IMR-90 (cell line): ENCODE measurements around the gene GPR153. TPM values are rescaled to one million over a fixed set of nuclear protein-coding genes. Genes with fewer than 3 reads are reported as not detected.

Source experiments
- ATAC-seq: fragments of 200-7000 bp; cut with Tn5 transposase; 2 replicates; pipeline ENCODE4 v1.9.1; 2020; ENCODE audit warnings: low read depth, mild to moderate bottlenecking, moderate library complexity
- BruUV-seq: library from RNA; stranded (reverse); fragments of 400-500 nt; replicated peaks from 2 replicates; lab custom pipeline; 2021; lab: Mats Ljungman, UMichigan
- CTCF ChIA-PET: fragments of 300-600 bp; formaldehyde crosslinking; extraction: SDS; loops from one replicate; lab custom pipeline; 2021; ENCODE audit warnings: antibody characterized with exemption; lab: Yijun Ruan, JAX
- POLR2A ChIA-PET: fragments of 300-600 bp; sonication (Branson Sonifier 250); formaldehyde crosslinking; loops from one replicate; lab custom pipeline; 2022; ENCODE audit warnings: antibody characterized with exemption; ENCODE audit not compliant: unreplicated experiment; lab: Charles Lee
- DNase-seq: peaks from one replicate; pipeline ENCODE4 v3.0.0; 2013
- H2AFZ ChIP-seq: replicated peaks from 2 replicates; pipeline ENCODE3; 2013; ENCODE audit warnings: low read length, mild to moderate bottlenecking; ENCODE audit not compliant: poor library complexity
- H2AK5ac ChIP-seq: 2 replicates; pipeline ENCODE4 v1.6.1; 2013; ENCODE audit warnings: low read depth, low read length, inconsistent platforms
- H2AK9ac ChIP-seq: replicated peaks from 2 replicates; pipeline ENCODE3; 2013; ENCODE audit warnings: mild to moderate bottlenecking, low read depth, low read length, moderate library complexity; ENCODE audit not compliant: poor library complexity
- H2BK120ac ChIP-seq: 2 replicates; pipeline ENCODE4 v1.6.1; 2013; ENCODE audit warnings: low read depth, low read length, inconsistent platforms
- H2BK15ac ChIP-seq: 3 replicates; pipeline ENCODE4 v1.6.1; 2013; ENCODE audit warnings: low read depth, low read length, inconsistent platforms
- H2BK20ac ChIP-seq: 2 replicates; pipeline ENCODE4 v1.6.1; 2013; ENCODE audit warnings: low read depth, mild to moderate bottlenecking, inconsistent platforms, low read length, moderate library complexity
- H2BK5ac ChIP-seq: 2 replicates; pipeline ENCODE4 v1.6.1; 2013; ENCODE audit warnings: mild to moderate bottlenecking, low read depth, low read length, inconsistent platforms; ENCODE audit not compliant: poor library complexity, severe bottlenecking
- H3K14ac ChIP-seq: replicated peaks from 2 replicates; pipeline ENCODE4 v1.6.1; 2013; ENCODE audit warnings: low read depth, low read length, inconsistent platforms
- H3K18ac ChIP-seq: 2 replicates; pipeline ENCODE4 v1.6.1; 2013; ENCODE audit warnings: low read depth, low read length, control low read depth
- H3K23ac ChIP-seq: 2 replicates; pipeline ENCODE4 v1.6.1; 2013; ENCODE audit warnings: low read depth, low read length, inconsistent platforms
- H3K27ac ChIP-seq: 2 replicates; pipeline ENCODE4 v1.5.1; 2013; ENCODE audit warnings: mild to moderate bottlenecking, control low read depth, low read length; ENCODE audit not compliant: insufficient read depth
- H3K27me3 ChIP-seq: 2 replicates; pipeline ENCODE4 v1.6.1; 2013; ENCODE audit warnings: low read length; ENCODE audit not compliant: control insufficient read depth, insufficient read depth
- H3K36me3 ChIP-seq: 2 replicates; pipeline ENCODE4 v1.6.1; 2013; ENCODE audit warnings: low read length, mixed read lengths; ENCODE audit not compliant: control insufficient read depth, insufficient read depth
- H3K4ac ChIP-seq: 2 replicates; pipeline ENCODE4 v1.6.1; 2013; ENCODE audit warnings: low read depth, low read length, inconsistent platforms
- H3K4me1 ChIP-seq: 2 replicates; pipeline ENCODE4 v1.6.1; 2013; ENCODE audit warnings: low read length, mixed read lengths; ENCODE audit not compliant: control insufficient read depth, insufficient read depth
- H3K4me2 ChIP-seq: 2 replicates; pipeline ENCODE4 v1.6.1; 2013; ENCODE audit warnings: low read depth, mild to moderate bottlenecking, control low read depth, low read length, moderate library complexity
- H3K4me3 ChIP-seq: 2 replicates; pipeline ENCODE4 v1.5.1; 2013; ENCODE audit warnings: low read depth, mild to moderate bottlenecking, control low read depth, low read length, moderate library complexity; ENCODE audit not compliant: insufficient read depth
- H3K56ac ChIP-seq: 2 replicates; pipeline ENCODE4 v1.6.1; 2013; ENCODE audit warnings: low read length, inconsistent platforms; ENCODE audit not compliant: insufficient read depth; ENCODE audit errors: extremely low read depth
- H3K79me1 ChIP-seq, 2 experiments: 2 replicates each; pipeline ENCODE4 v1.6.1; 2013; ENCODE audit warnings: low read length in 2 of 2, inconsistent platforms in 1 of 2, low read depth in 1 of 2
- H3K9ac ChIP-seq: 2 replicates; pipeline ENCODE4 v1.6.1; 2013; ENCODE audit warnings: low read depth, low read length, control low read depth
- H3K9me1 ChIP-seq: 2 replicates; pipeline ENCODE4 v1.6.1; 2013; ENCODE audit warnings: low read length, inconsistent platforms; ENCODE audit not compliant: insufficient read depth
- H3K9me3 ChIP-seq: 2 replicates; pipeline ENCODE4 v1.6.1; 2013; ENCODE audit warnings: low read length; ENCODE audit not compliant: control insufficient read depth, insufficient read depth
- H4K20me1 ChIP-seq: 2 replicates; pipeline ENCODE4 v1.6.1; 2013; ENCODE audit warnings: low read length, inconsistent platforms; ENCODE audit not compliant: insufficient read depth
- H4K5ac ChIP-seq: 2 replicates; pipeline ENCODE4 v1.6.1; 2013; ENCODE audit warnings: mild to moderate bottlenecking, low read depth, low read length, control low read depth
- H4K8ac ChIP-seq, 2 experiments: 2 replicates each; pipeline ENCODE4 v1.6.1; 2013; ENCODE audit warnings: low read depth in 2 of 2, low read length in 2 of 2, control low read depth in 1 of 2, inconsistent platforms in 1 of 2
- H4K91ac ChIP-seq: 2 replicates; pipeline ENCODE4 v1.6.1; 2013; ENCODE audit warnings: low read depth, low read length, inconsistent platforms; ENCODE audit not compliant: insufficient read depth
- BHLHE40 ChIP-seq: fragments of 150-350 bp; IDR thresholded peaks from 2 replicates; pipeline ENCODE4 v1.6.1; 2016; ENCODE audit warnings: mild to moderate bottlenecking, low read depth, low read length
- CEBPB ChIP-seq: IDR thresholded peaks from 2 replicates; pipeline ENCODE4 v1.6.1; 2012; ENCODE audit warnings: low read depth, low read length, improper control_type of control experiment
- CHD1 ChIP-seq: IDR thresholded peaks from 2 replicates; pipeline ENCODE4 v1.6.1; 2012; ENCODE audit warnings: low read depth, low read length, improper control_type of control experiment
- CTCF ChIP-seq: conservative IDR thresholded peaks from 2 replicates; pipeline ENCODE4 v1.5.1; 2012; ENCODE audit warnings: mild to moderate bottlenecking, low read depth, low read length, improper control_type of control experiment
- FOS ChIP-seq: fragments of 150-350 bp; IDR thresholded peaks from 2 replicates; pipeline ENCODE4 v1.6.1; 2016; ENCODE audit warnings: low read depth, low read length
- MAFK ChIP-seq: IDR thresholded peaks from 2 replicates; pipeline ENCODE4 v1.6.1; 2012; ENCODE audit warnings: low read depth, low read length, improper control_type of control experiment
- MAZ ChIP-seq: IDR thresholded peaks from 2 replicates; pipeline ENCODE4 v1.6.1; 2012; ENCODE audit warnings: low read depth, mild to moderate bottlenecking, low read length, improper control_type of control experiment, moderate library complexity, borderline replicate concordance
- MXI1 ChIP-seq: IDR thresholded peaks from 2 replicates; pipeline ENCODE4 v1.6.1; 2012; ENCODE audit warnings: low read depth, mild to moderate bottlenecking, low read length, moderate library complexity, borderline replicate concordance
- NFE2L2 ChIP-seq: fragments of 150-350 bp; IDR thresholded peaks from 2 replicates; pipeline ENCODE4 v1.6.1; 2016; ENCODE audit warnings: low read depth, mild to moderate bottlenecking, low read length
- POLR2A ChIP-seq: IDR thresholded peaks from 2 replicates; pipeline ENCODE4 v1.6.1; 2012; ENCODE audit warnings: mild to moderate bottlenecking, low read depth, low read length
- RAD21 ChIP-seq: IDR thresholded peaks from 2 replicates; pipeline ENCODE4 v1.6.1; 2012; ENCODE audit warnings: low read length, improper control_type of control experiment
- RCOR1 ChIP-seq: IDR thresholded peaks from 2 replicates; pipeline ENCODE4 v1.6.1; 2012; ENCODE audit warnings: mild to moderate bottlenecking, low read length, improper control_type of control experiment; ENCODE audit not compliant: insufficient replicate concordance
- RFX5 ChIP-seq: IDR thresholded peaks from 2 replicates; pipeline ENCODE4 v1.8.0; 2012; ENCODE audit warnings: low read depth, mild to moderate bottlenecking, low read length, moderate library complexity
- SMC3 ChIP-seq: fragments of 150-350 bp; IDR thresholded peaks from 2 replicates; pipeline ENCODE4 v1.6.1; 2016; ENCODE audit warnings: low read depth, mild to moderate bottlenecking, antibody characterized with exemption, low read length, moderate library complexity
- WGBS, 2 experiments: methylation state at CpG; one replicate each; pipeline versions ENCODE4 v1.1.5 to v1.1.7; 2013; ENCODE audit warnings: missing lambda C conversion rate in 2 of 2; ENCODE audit not compliant: insufficient read length in 1 of 2; ENCODE audit errors: extremely low coverage in 2 of 2; 5-methylcytosine and 5-hydroxymethylcytosine counted together
- dilution Hi-C: fragments of 300-500 bp; cut with HindIII; formaldehyde crosslinking; loops from one replicate; pipeline ENCODE4 v1.14.3; 2018; ENCODE audit warnings: low sequenced_read_pairs; ENCODE audit not compliant: unreplicated experiment
- in situ Hi-C: fragments of 300-500 bp; cut with MboI; formaldehyde crosslinking; loops from 3 replicates; pipeline ENCODE4 v1.14.3; 2019; ENCODE audit warnings: low sequenced_read_pairs, inconsistent platforms, mixed read lengths
- intact Hi-C: fragments of 100-400 bp; cut with micrococcal nuclease; formaldehyde crosslinking; loops from 2 replicates; pipeline ENCODE4 v1.10.0; 2022
- polyA plus RNA-seq, 3 experiments: library from polyadenylated mRNA; depleted of rRNA; stranded (reverse); fragments of >200 nt; gene quantifications; 2 replicates each; pipeline ENCODE4 v1.2.3, GENCODE V29; 2012; ENCODE audit warnings: low replicate concordance in 1 of 3
- total RNA-seq: library from RNA; depleted of rRNA; stranded (reverse); fragments of >200 nt; gene quantifications from 2 replicates; pipeline ENCODE4 v1.2.3, GENCODE V29; 2012
- TF ChIP-seq, protein P1 (sequence below): fragments of 150-350 bp; IDR thresholded peaks from 2 replicates; pipeline ENCODE4 v1.6.1; 2017; ENCODE audit warnings: mild to moderate bottlenecking, antibody characterized with exemption, low read length, low read depth
- TF ChIP-seq, protein P2 (sequence below): fragments of 150-350 bp; IDR thresholded peaks from 2 replicates; pipeline ENCODE4 v1.6.1; 2016; ENCODE audit warnings: low read depth, mild to moderate bottlenecking, low read length, moderate library complexity, borderline replicate concordance

GPR153 gene
- total and polyA plus RNA-seq, 2 of the 4 experiments (the other 2 are of a cell fraction) = 1.8 to 5.2 TPM

DNA sequence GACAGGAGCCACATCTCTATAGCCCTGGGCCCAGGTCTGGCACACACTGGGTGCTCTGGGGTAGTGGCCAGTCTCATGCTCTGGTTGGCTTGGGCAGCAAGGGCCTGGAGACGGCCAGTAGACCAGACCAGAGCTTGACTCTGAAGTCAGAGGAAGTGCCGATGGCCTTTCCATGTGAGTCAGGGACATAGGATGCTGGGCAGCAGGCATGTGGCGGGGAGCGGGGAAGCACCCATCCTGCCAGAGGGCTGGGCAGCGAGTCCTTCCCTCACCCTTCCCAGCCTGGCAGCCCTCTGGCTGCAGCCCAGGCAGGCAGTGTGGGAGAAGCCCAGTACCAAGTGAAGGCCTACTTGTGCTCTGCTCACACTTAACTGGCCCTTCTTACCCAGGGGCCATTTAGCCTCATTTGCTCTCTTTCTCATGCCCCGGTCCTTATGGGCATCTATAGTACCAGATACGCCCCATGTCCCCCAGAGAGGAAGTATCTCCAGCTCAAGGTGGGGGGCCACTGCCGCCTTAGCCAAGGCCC is 3.3 kb downstream of the GPR153 start:
- Histone ChIP-seq H3K14ac (no peak overlapping the region), H3K79me1 (no peaks in the 10 kb centered on the region), H2AK5ac (no peak overlapping the region), H3K27ac (no peak overlapping the region), H3K18ac (no peak overlapping the region), H2AK9ac (no peak overlapping the region), H2BK20ac (no peak overlapping the region), H3K9me3 (no peaks in the 10 kb centered on the region), H3K9ac (no peak overlapping the region), H2AFZ (no peak overlapping the region), H3K4me1 (peaks cover 2% of the 10 kb centered on the region; the same call in 1 of the 2 replicates), H3K56ac (no peak overlapping the region), H2BK15ac (no peak overlapping the region), H4K5ac (no peak overlapping the region), H3K36me3 (no peaks in the 10 kb centered on the region), H3K23ac (no peak overlapping the region), H2BK120ac (no peak overlapping the region), H4K20me1 (peaks cover 4% of the 10 kb centered on the region), H3K9me1 (no peaks in the 10 kb centered on the region), H4K8ac (no peak overlapping the region), H3K4me2 (no peak overlapping the region), H3K4me3 (no peak overlapping the region), H3K27me3 (no peaks in the 10 kb centered on the region), H4K91ac (no peak overlapping the region), H2BK5ac (no peak overlapping the region), H3K4ac (no peak overlapping the region)
- intact Hi-C loops = no loop called here
- in situ Hi-C loops = loop anchor here (10.0 kb wide), 1 partner anchor 147 kb away; no protein-coding TSS in a partner anchor
- BruUV-seq = no TSS peak
- ChIA-PET POLR2A (no interaction called here), CTCF (interaction anchor here (0.6 kb wide), 1 partner anchor 266 kb away, joined by 3 read pairs; no protein-coding TSS in a partner anchor)
- DNase-seq = no peak
- dilution Hi-C loops = no loop called here
- TF ChIP-seq FOS = no peak
- TF ChIP-seq, protein P1, sequence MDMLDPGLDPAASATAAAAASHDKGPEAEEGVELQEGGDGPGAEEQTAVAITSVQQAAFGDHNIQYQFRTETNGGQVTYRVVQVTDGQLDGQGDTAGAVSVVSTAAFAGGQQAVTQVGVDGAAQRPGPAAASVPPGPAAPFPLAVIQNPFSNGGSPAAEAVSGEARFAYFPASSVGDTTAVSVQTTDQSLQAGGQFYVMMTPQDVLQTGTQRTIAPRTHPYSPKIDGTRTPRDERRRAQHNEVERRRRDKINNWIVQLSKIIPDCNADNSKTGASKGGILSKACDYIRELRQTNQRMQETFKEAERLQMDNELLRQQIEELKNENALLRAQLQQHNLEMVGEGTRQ = no peak
- no peak for TF ChIP-seq MAZ
- no peak for TF ChIP-seq NFE2L2
- no peak for TF ChIP-seq MXI1
- TF ChIP-seq POLR2A = no peak
- no peak for TF ChIP-seq RAD21
- no peak for TF ChIP-seq RCOR1
- TF ChIP-seq CHD1 = no peak
- TF ChIP-seq RFX5 = no peak
- no peak for TF ChIP-seq MAFK
- TF ChIP-seq BHLHE40 = no peak
- TF ChIP-seq, protein P2, sequence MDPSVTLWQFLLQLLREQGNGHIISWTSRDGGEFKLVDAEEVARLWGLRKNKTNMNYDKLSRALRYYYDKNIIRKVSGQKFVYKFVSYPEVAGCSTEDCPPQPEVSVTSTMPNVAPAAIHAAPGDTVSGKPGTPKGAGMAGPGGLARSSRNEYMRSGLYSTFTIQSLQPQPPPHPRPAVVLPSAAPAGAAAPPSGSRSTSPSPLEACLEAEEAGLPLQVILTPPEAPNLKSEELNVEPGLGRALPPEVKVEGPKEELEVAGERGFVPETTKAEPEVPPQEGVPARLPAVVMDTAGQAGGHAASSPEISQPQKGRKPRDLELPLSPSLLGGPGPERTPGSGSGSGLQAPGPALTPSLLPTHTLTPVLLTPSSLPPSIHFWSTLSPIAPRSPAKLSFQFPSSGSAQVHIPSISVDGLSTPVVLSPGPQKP = no peak
- TF ChIP-seq CEBPB = no peak
- TF ChIP-seq CTCF = no peak
- no peak for TF ChIP-seq SMC3
- no peak for ATAC-seq
- no CpG with 5 or more reads among the region's 8 CpGs for WGBS, 2 experiments
